ENCODE measurements around the gene DRGX.

DRGX gene

DNA sequence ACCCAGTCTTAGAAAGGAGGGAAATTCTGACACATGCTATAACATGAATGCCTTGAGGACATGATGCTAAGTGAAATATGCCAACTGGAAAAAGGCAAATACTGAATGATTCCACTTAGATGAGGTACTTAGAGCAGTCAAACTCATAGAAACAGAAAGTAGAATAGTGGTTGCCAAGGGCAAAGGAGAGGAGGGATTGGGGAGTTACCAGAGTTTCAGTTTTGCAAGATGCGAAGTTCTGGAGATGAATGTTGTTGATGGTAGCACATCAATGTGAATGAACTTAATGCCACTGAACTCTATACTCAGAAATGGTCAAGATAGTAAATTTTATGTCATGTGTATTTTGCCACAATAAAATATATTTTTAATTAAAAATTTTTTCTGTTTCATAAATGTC is 38.9 kb downstream of the DRGX start:
- Histone ChIP-seq H3K4me3 (ENCODE audit: low read length) (no peak overlapping the region), H3K9ac (ENCODE audit: low read depth, low read length) (no peak overlapping the region), H3K9me3 (replicated peaks; ENCODE audit: low read length) (no peaks in the 10 kb centered on the region), H3K4me1 (ENCODE audit: control insufficient read depth, insufficient read depth, low read length) (no peaks in the 10 kb centered on the region), H3K27me3 (ENCODE audit: control insufficient read depth, insufficient read depth, low read length) (peaks cover 46% of the 10 kb centered on the region), H3K4me2 (ENCODE audit: low read length) (no peak overlapping the region), H3K36me3 (ENCODE audit: insufficient read depth, low read length) (no peaks in the 10 kb centered on the region)

DNA sequence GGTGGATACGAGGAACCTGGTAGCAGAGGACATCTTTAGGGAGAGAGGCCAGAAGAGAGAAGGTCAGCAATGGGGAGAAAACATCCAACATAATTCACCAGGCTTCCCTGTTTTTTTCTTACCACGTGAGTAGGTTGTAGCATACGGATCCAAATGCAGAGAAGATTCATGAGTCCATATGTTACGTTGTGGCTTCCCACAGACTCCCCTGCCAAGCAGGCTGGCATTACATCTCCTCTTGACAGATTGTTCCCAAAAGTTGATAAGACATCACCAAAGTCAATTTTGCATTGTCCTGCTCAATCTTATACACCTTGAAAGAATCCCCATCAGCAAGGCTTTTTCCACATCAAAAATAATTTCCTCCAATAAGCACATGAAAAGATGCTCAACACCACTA is 39.7 kb downstream of the DRGX start:
- H3K9me3 ChIP-seq (replicated peaks; ENCODE audit: low read length): no peaks in the 10 kb centered on the region
- H3K4me1 ChIP-seq (ENCODE audit: control insufficient read depth, insufficient read depth, low read length): no peaks in the 10 kb centered on the region
- no peaks in the 10 kb centered on the region for H3K36me3 ChIP-seq (ENCODE audit: insufficient read depth, low read length)
- no peak overlapping the region for H3K4me2 ChIP-seq (ENCODE audit: low read length)
- H3K27me3 ChIP-seq (ENCODE audit: control insufficient read depth, insufficient read depth, low read length): peaks cover 46% of the 10 kb centered on the region
- no peak overlapping the region for H3K4me3 ChIP-seq (ENCODE audit: low read length)
- H3K9ac ChIP-seq (ENCODE audit: low read depth, low read length): no peak overlapping the region

DNA sequence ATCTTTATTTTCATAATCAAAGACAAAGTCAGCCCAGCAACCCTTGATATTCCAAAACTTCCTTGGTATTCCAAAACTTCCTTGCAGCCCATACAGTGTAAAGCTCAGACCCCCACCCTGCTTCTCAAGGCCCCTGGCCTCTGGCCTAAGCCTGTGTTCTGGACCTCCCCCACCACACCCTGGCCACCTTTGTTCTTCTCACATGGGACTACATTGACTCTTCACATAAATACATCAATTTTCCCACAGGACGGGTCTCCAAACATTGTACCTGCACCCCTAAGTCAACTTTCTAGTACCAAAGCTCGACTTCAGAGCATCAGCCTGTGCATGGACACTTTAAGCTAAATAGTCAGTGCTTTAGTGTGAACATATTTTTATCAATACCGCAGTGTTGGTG is 40.7 kb downstream of the DRGX start:
- Histone ChIP-seq H3K4me1 (ENCODE audit: control insufficient read depth, insufficient read depth, low read length) (no peaks in the 10 kb centered on the region), H3K9ac (ENCODE audit: low read depth, low read length) (no peak overlapping the region), H3K27me3 (ENCODE audit: control insufficient read depth, insufficient read depth, low read length) (peaks cover 48% of the 10 kb centered on the region), H3K9me3 (replicated peaks; ENCODE audit: low read length) (no peaks in the 10 kb centered on the region), H3K4me2 (ENCODE audit: low read length) (no peak overlapping the region), H3K4me3 (ENCODE audit: low read length) (no peak overlapping the region), H3K36me3 (ENCODE audit: insufficient read depth, low read length) (no peaks in the 10 kb centered on the region)

- no peak overlapping the region for H3K9ac ChIP-seq (ENCODE audit: low read depth, low read length)
- H3K4me1 ChIP-seq (ENCODE audit: control insufficient read depth, insufficient read depth, low read length): no peaks in the 10 kb centered on the region
- no peak overlapping the region for H3K4me3 ChIP-seq (ENCODE audit: low read length)
Measured at GRCh38 chr10:49354593-49354992, 41.3 kb downstream of the DRGX start.

DNA sequence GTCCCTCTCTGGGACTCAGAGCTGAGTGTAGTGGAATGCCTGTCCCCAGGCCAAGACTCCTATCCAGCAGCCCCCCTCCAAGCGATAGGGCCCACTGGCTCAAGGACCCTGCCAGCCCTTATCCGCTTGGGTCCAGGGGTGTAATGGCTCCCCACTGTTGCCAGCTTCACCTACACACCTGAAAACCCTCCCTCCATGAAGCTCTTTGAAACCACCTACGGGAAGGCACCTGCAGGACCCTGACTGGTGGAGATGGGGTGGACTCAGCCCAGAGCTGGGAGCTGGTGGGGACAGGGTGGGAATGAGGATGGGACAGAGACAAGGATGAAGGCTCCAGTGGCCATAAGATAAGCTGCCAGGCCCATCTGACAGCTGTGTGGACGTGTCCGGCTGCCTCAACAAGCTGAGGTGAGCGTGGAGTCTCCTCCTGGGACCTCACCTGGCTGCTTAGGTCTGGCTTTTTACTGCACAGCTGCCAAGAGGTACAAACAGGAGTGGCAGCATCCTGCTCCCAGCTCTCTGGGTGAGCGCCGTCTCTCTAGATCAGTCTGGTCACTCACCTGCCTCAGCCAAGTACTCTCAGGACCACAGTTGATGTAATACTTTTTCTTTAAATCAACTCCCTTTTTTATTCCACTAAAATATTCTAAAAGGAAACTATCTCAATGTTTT is 41.9 kb downstream of the DRGX start:
- no peak overlapping the region for H3K4me2 ChIP-seq (ENCODE audit: low read length)
- no peaks in the 10 kb centered on the region for H3K36me3 ChIP-seq (ENCODE audit: insufficient read depth, low read length)
- H3K9ac ChIP-seq (ENCODE audit: low read depth, low read length): no peak overlapping the region
- H3K27me3 ChIP-seq (ENCODE audit: control insufficient read depth, insufficient read depth, low read length): peaks cover 43% of the 10 kb centered on the region
- no peak overlapping the region for H3K4me3 ChIP-seq (ENCODE audit: low read length)
- H3K4me1 ChIP-seq (ENCODE audit: control insufficient read depth, insufficient read depth, low read length): no peaks in the 10 kb centered on the region
- H3K9me3 ChIP-seq (replicated peaks; ENCODE audit: low read length): no peaks in the 10 kb centered on the region

More at GRCh38 chr10:49354593-49354992, 41.3 kb downstream of the DRGX start:
- Histone ChIP-seq H3K9me3 (replicated peaks; ENCODE audit: low read length) (no peaks in the 10 kb centered on the region), H3K4me2 (ENCODE audit: low read length) (no peak overlapping the region), H3K36me3 (ENCODE audit: insufficient read depth, low read length) (no peaks in the 10 kb centered on the region), H3K27me3 (ENCODE audit: control insufficient read depth, insufficient read depth, low read length) (peaks cover 43% of the 10 kb centered on the region)

- Histone ChIP-seq H3K9me3 (replicated peaks; ENCODE audit: low read length) (no peaks in the 10 kb centered on the region), H3K36me3 (ENCODE audit: insufficient read depth, low read length) (no peaks in the 10 kb centered on the region), H3K4me1 (ENCODE audit: control insufficient read depth, insufficient read depth, low read length) (no peaks in the 10 kb centered on the region), H3K4me2 (ENCODE audit: low read length) (no peak overlapping the region), H3K27me3 (ENCODE audit: control insufficient read depth, insufficient read depth, low read length) (peaks cover 39% of the 10 kb centered on the region), H3K4me3 (ENCODE audit: low read length) (no peak overlapping the region), H3K9ac (ENCODE audit: low read depth, low read length) (no peak overlapping the region)
Measured at GRCh38 chr10:49353026-49353894, 42.6 kb downstream of the DRGX start.

DNA sequence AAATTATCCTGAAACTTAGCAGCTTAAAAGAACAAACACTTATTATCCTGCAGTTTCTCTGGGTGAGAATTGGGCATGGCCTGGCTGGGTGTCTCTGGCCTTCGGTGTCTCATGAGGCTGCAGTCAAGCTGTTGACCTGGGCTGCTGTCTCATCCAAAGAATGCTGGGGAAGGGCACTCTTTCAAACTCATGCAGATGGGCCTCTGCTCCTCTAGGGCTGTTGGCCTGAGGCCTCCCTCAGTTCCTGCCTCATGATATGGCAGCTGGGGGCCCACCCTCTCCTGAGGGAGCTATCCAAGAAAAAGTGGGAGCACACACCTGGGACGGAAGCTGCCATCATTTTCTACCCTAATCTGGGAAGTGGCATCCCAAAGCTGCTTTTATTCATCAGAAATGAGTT is 43.6 kb downstream of the DRGX start:
- Histone ChIP-seq H3K4me2 (ENCODE audit: low read length) (no peak overlapping the region), H3K27me3 (ENCODE audit: control insufficient read depth, insufficient read depth, low read length) (peaks cover 39% of the 10 kb centered on the region), H3K9me3 (replicated peaks; ENCODE audit: low read length) (no peaks in the 10 kb centered on the region), H3K4me1 (ENCODE audit: control insufficient read depth, insufficient read depth, low read length) (no peaks in the 10 kb centered on the region), H3K36me3 (ENCODE audit: insufficient read depth, low read length) (no peaks in the 10 kb centered on the region), H3K9ac (ENCODE audit: low read depth, low read length) (no peak overlapping the region), H3K4me3 (ENCODE audit: low read length) (no peak overlapping the region)

DNA sequence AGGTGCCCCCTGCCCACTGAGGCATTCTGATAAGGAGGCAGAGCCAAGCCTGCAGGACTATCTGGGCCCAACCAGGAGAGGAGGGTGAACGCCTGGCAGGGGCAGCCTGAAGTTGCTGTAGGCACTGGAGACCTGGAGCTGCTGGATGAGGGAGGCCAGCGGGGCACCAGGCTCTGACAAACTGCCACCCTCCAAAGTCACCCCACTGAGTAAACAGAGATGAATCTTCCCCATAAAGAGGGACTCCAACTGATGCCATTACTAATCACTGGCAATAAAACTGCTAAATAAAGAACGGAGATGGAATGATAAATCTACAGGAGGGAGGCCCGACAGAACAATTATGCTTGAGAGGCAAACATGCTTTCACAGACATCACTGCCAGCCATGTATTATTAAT is 44.2 kb downstream of the DRGX start:
- H3K9me3 ChIP-seq (replicated peaks; ENCODE audit: low read length): no peaks in the 10 kb centered on the region
- H3K4me2 ChIP-seq (ENCODE audit: low read length): no peak overlapping the region
- no peaks in the 10 kb centered on the region for H3K4me1 ChIP-seq (ENCODE audit: control insufficient read depth, insufficient read depth, low read length)
- no peaks in the 10 kb centered on the region for H3K36me3 ChIP-seq (ENCODE audit: insufficient read depth, low read length)
- H3K9ac ChIP-seq (ENCODE audit: low read depth, low read length): no peak overlapping the region
- peaks cover 45% of the 10 kb centered on the region for H3K27me3 ChIP-seq (ENCODE audit: control insufficient read depth, insufficient read depth, low read length)
- no peak overlapping the region for H3K4me3 ChIP-seq (ENCODE audit: low read length)

DNA sequence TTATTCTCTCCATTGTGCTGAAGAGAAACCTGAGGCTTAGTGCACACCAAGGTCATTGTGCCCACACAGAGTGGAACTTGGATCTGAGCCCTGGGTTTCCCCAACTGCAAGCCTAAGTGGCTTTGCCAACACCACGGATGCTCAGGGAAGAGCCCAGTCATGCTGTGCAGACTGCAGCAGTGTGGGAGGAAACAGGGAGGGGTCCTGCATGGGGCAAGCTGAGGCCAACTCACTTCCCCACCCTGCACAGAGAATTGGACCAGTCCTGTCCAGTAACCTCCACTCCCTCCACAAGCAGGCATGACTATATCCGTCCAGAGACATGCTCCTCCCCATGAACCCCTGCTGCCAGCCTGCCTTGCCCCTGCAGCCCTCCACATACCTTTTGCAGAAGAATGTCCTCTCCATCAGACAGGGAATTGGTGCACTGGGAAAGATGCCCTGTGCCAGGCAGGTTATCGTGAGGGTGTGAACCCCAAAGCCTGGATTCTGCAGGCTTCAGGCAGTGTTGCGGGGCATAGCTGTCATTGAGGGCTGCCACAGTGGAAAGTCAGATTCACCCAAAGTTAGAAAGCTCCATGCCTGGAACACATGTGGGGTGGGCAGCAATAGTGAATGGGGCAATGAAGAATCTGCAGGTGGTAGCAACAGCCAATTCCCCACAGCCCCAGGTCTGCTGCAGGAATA is 44.9 kb downstream of the DRGX start:
- no peak overlapping the region for H3K4me3 ChIP-seq (ENCODE audit: low read length)
- H3K9ac ChIP-seq (ENCODE audit: low read depth, low read length): no peak overlapping the region
- H3K9me3 ChIP-seq (replicated peaks; ENCODE audit: low read length): no peaks in the 10 kb centered on the region
- no peak overlapping the region for H3K4me2 ChIP-seq (ENCODE audit: low read length)
- H3K27me3 ChIP-seq (ENCODE audit: control insufficient read depth, insufficient read depth, low read length): peaks cover 40% of the 10 kb centered on the region
- H3K36me3 ChIP-seq (ENCODE audit: insufficient read depth, low read length): no peaks in the 10 kb centered on the region
- no peaks in the 10 kb centered on the region for H3K4me1 ChIP-seq (ENCODE audit: control insufficient read depth, insufficient read depth, low read length)

- Histone ChIP-seq H3K36me3 (ENCODE audit: insufficient read depth, low read length) (no peaks in the 10 kb centered on the region), H3K9ac (ENCODE audit: low read depth, low read length) (no peak overlapping the region), H3K4me2 (ENCODE audit: low read length) (no peak overlapping the region), H3K9me3 (replicated peaks; ENCODE audit: low read length) (no peaks in the 10 kb centered on the region), H3K4me3 (ENCODE audit: low read length) (no peak overlapping the region), H3K4me1 (ENCODE audit: control insufficient read depth, insufficient read depth, low read length) (no peaks in the 10 kb centered on the region), H3K27me3 (ENCODE audit: control insufficient read depth, insufficient read depth, low read length) (peaks cover 33% of the 10 kb centered on the region)
Measured at GRCh38 chr10:49350138-49350537, 45.8 kb downstream of the DRGX start.

DNA sequence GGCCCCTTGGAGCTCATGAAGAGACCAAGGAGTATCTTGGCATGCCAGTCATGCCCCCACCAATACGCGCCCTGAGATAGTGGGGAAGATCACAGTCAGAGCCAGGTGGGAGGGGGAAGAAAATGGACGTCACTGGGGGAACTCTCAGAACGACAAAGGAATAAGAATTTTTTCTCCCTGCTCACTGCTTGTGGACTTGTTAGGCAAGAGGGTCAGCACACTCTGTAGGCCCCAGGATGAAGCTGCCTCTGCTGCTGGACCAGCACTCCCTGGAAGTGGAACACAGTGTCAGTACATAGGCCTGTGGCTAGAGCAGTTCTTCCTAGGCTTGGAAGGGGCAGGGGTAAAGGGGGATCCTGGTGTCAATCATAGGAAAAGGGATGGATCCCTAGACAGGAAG is 46.5 kb downstream of the DRGX start:
- no peak overlapping the region for H3K9ac ChIP-seq (ENCODE audit: low read depth, low read length)
- H3K4me3 ChIP-seq (ENCODE audit: low read length): no peak overlapping the region
- no peaks in the 10 kb centered on the region for H3K9me3 ChIP-seq (replicated peaks; ENCODE audit: low read length)
- H3K27me3 ChIP-seq (ENCODE audit: control insufficient read depth, insufficient read depth, low read length): peaks cover 32% of the 10 kb centered on the region
- no peak overlapping the region for H3K4me2 ChIP-seq (ENCODE audit: low read length)
- no peaks in the 10 kb centered on the region for H3K36me3 ChIP-seq (ENCODE audit: insufficient read depth, low read length)
- H3K4me1 ChIP-seq (ENCODE audit: control insufficient read depth, insufficient read depth, low read length): no peaks in the 10 kb centered on the region
